Astrocyte of the spinal cord (primary cell): ENCODE data around the gene WNT4.

Source experiments
- DNase-seq: peaks from one replicate; pipeline ENCODE4 v3.0.0; 2011; ENCODE audit warnings: low read depth, low spot score
- H3K4me3 ChIP-seq: 2 replicates; pipeline ENCODE4 v1.5.1; 2011; ENCODE audit warnings: low read depth, mild to moderate bottlenecking, low read length, moderate library complexity
- in situ Hi-C: cut with HindIII; loops from 2 replicates; pipeline ENCODE4 v1.10.0; 2017; ENCODE audit warnings: low sequenced_read_pairs
- TF ChIP-seq, protein P1 (sequence below): IDR thresholded peaks from 2 replicates; pipeline ENCODE4 v1.5.1; 2012; ENCODE audit warnings: low read depth, mild to moderate bottlenecking, low read length, inconsistent platforms

Gene WNT4

DNA sequence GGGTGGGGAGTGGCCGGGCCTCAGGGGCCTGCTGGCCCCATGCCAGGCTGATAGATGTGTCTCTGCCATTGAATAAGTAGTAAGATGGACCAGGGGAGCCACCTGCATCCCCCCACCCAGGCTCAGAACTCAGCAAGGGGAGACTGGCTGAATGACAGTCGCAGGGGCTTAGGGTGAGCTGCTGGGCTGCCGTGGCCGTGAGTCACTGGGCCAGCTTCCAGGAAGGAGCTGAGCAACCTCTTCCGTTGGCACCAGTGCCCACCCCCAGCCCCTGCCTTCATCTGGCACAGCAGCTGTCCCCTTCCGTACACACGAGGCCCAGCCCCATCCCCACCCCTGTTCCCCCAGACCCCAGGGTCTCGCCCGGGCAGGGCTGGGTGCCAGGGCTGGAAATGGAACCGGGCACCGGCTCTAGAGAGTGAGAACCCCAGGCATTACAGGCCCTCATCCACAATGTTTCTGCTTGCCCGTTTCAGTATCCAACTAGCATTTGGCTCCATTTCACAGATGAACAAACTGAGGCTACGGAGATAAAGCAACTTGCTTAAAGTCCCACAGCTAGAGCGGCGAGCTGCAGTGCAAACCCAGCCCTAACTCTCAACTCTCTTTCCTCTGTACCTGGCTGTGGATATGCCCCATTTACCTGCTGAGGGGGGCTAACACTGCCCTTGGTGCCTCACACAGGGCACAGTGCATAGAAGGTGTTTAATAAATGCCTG, 10.2 kb downstream of the WNT4 start:
- TF ChIP-seq, protein P1, sequence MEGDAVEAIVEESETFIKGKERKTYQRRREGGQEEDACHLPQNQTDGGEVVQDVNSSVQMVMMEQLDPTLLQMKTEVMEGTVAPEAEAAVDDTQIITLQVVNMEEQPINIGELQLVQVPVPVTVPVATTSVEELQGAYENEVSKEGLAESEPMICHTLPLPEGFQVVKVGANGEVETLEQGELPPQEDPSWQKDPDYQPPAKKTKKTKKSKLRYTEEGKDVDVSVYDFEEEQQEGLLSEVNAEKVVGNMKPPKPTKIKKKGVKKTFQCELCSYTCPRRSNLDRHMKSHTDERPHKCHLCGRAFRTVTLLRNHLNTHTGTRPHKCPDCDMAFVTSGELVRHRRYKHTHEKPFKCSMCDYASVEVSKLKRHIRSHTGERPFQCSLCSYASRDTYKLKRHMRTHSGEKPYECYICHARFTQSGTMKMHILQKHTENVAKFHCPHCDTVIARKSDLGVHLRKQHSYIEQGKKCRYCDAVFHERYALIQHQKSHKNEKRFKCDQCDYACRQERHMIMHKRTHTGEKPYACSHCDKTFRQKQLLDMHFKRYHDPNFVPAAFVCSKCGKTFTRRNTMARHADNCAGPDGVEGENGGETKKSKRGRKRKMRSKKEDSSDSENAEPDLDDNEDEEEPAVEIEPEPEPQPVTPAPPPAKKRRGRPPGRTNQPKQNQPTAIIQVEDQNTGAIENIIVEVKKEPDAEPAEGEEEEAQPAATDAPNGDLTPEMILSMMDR: no peak
- H3K4me3 ChIP-seq: no peak overlapping the region
- in situ Hi-C loops: no loop called here
- DNase-seq: peak; percentile 72

DNA sequence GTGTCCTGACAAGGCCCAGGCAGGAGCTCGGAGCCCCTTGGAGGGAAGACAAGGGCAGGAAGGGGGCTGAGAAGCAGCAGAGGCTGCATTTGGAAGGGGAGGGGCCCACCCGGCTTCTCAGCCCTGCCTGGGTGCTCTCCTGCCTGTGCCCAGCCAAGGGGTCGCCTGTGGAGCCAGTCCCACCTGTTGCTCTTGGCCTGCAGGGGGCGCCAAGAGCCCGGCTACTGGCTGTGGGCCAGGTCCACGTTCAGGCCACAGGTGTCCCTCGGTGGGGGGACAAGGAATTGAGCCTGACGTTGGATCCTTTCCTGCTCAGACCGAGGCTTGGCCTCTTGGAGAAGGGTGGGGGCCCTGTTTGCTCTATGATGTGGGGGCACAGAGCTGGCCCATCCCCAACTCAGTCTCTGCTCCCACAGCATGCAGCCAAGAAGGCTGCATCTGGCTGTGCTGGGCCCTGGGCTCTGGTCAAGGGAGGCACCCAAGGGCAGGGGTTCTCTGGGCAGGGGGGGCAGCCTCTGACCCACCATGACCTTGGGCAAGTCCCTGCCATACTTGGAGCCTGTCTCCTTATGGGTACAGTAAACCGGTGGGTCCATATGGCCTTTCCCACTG, 10.9 kb downstream of the WNT4 start:
- TF ChIP-seq, protein P1: peak; percentile 84
- H3K4me3 ChIP-seq: no peak overlapping the region
- in situ Hi-C loops: no loop called here
- no peak for DNase-seq

DNA sequence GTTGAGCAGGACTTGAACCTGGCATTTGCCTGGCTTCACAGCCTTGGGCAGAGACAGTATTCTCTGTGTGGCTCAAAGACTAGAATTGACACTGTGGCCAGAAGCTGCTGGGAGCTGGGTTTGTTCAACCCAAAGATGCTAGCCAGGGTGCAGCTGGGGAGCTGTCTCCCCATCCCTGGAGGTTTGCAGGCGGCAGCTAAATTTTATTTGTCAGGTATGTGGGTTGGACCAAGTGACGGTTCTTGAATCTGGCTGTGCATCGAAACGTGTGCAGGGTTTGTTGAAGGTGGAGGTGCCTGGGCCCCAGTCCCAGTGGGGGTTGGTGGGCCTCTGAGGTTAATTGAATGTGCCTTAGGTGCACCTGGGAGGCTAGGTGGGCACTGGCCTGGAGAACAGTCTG, 11.8 kb downstream of the WNT4 start:
- TF ChIP-seq, protein P1: no peak
- no peak for DNase-seq
- in situ Hi-C loops: no loop called here
- H3K4me3 ChIP-seq: no peak overlapping the region

DNA sequence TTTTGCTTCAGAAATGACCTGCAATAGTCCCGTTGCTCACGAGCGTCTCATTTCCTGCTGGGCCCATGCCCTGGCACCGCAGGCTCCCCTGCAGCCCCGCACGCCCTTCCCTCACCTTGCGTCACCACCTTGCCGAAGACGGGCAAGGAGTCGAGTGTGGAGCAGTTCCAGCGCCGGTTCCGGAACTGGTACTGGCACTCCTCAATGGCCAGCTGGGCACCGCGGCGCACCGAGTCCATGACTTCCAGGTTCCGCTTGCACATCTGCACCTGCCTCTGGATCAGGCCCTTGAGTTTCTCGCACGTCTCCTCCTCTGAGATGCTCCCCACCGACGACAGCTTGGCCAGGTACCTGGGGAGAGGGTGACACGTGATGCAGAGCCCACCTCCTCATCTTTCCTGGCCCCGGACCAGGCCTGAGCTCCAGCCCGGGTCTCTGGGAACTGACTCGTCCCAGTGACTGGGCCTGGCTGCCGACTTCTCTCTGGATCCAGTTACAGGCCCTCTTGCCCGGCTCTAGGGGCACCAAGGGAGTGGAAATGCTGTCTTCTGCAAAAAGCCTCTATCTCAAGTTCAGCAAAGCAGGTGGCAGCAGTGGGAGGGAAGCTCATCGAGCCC, 13.3 kb downstream of the WNT4 start:
- no peak for DNase-seq
- TF ChIP-seq, protein P1: no peak
- H3K4me3 ChIP-seq: no peak overlapping the region
- in situ Hi-C loops: no loop called here

DNA sequence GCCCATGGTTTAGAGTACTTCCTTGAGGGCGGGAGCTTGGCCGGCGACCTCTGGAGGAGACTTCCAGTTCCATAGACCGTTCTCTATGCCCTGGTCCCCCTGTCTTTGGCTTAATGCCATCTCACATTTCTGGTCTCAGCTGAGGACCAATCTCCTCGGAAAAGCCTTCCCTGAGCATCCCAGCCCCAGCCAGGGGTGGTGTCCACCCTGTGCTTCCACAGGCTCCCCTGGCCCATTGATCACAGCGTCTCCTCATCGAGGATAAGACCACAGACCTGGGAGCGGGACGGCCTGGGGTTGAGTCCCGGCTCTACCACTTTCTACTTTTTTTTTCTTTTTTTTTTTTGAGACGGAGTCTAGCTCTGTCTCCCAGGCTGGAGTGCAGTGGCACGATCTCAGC, 14.5 kb downstream of the WNT4 start:
- TF ChIP-seq, protein P1: no peak
- H3K4me3 ChIP-seq: no peak overlapping the region
- in situ Hi-C loops: no loop called here
- no peak for DNase-seq

DNA sequence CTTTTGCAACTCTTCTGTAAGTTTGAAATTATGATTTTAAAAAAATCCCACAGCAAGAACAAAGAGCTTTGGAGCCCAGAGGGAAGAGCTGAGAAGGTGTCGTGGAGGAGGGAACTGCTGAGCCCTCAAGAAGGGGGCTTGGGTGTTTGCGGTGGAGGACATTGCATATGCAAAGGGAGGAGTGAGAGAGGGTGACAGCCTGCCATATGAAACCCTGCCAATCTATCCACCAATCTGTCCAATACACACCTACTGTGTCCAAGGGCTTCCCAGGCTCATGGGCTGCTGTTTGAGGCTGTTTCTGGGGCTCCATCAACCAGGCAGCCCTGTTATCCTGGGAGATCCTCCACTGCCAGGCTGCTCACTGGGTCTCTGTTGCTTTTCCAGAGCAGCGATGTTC, 15.2 kb downstream of the WNT4 start:
- DNase-seq: no peak
- TF ChIP-seq, protein P1: no peak
- in situ Hi-C loops: no loop called here
- no peak overlapping the region for H3K4me3 ChIP-seq
